Esophagus squamous epithelium (tissue), 4 donors: ENCODE data around the gene LRRC10B.

ENCODE experiments used
- POLR2A ChIP-seq, 4 donors: fragments of 450-650 bp; IDR thresholded peaks; one replicate each; pipeline ENCODE4 v1.6.1; 2017; ENCODE audit warnings: antibody characterized with exemption in 4 of 4, mild to moderate bottlenecking in 4 of 4, moderate library complexity in 3 of 4
- TF ChIP-seq, protein P1 (sequence below), 6 experiments: fragments of 450-650 bp in 4 of 6; fragments of 200-600 bp in 2 of 6; sonication (generic) in 2 of 6; IDR thresholded peaks; one replicate each; pipeline ENCODE4 v1.5.1; 2016 to 2019; ENCODE audit warnings: antibody characterized with exemption in 6 of 6, mild to moderate bottlenecking in 4 of 6, moderate library complexity in 4 of 6

DNA sequence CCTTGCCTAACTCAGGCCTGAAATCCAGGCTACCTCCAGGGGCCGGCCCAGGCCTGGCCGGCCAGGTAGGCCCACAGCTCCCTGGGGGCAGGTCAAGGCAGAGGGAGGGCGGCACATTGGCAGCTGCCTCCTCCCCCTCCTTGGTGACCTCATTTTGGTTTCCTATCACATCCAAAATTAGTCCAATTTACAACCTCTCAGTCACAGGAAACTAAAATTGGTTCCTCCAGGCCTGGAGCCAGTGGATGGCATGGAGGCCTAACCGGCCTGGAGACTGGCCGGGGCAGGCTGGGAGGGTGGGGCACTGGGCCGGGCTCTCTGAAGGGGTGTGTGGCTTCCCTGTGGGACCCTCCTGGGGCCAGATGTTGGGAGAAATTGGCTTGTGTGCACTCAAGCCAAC, 35.9 kb downstream of the LRRC10B start:
- TF ChIP-seq, protein P1, sequence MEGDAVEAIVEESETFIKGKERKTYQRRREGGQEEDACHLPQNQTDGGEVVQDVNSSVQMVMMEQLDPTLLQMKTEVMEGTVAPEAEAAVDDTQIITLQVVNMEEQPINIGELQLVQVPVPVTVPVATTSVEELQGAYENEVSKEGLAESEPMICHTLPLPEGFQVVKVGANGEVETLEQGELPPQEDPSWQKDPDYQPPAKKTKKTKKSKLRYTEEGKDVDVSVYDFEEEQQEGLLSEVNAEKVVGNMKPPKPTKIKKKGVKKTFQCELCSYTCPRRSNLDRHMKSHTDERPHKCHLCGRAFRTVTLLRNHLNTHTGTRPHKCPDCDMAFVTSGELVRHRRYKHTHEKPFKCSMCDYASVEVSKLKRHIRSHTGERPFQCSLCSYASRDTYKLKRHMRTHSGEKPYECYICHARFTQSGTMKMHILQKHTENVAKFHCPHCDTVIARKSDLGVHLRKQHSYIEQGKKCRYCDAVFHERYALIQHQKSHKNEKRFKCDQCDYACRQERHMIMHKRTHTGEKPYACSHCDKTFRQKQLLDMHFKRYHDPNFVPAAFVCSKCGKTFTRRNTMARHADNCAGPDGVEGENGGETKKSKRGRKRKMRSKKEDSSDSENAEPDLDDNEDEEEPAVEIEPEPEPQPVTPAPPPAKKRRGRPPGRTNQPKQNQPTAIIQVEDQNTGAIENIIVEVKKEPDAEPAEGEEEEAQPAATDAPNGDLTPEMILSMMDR (IDR thresholded peaks at IDR 0.05), result no peak
- TF ChIP-seq POLR2A (IDR thresholded peaks at IDR 0.05), result no peak
